Astrocyte of the cerebellum (primary cell): ENCODE results near the gene LIPC.

Source experiments
- DNase-seq: peaks from one replicate; pipeline ENCODE4 v3.0.0-alpha.2; 2011; ENCODE audit warnings: low read depth
- H3K4me3 ChIP-seq: 2 replicates; pipeline ENCODE4 v1.5.1; 2011; ENCODE audit warnings: mild to moderate bottlenecking, low read depth, low read length, moderate library complexity
- in situ Hi-C: cut with HindIII; loops from 2 replicates; pipeline ENCODE4 v1.10.0; 2017; ENCODE audit warnings: low sequenced_read_pairs
- TF ChIP-seq, protein P1 (sequence below): IDR thresholded peaks from 2 replicates; pipeline ENCODE4 v1.5.1; 2012; ENCODE audit warnings: low read length, low read depth, moderate library complexity, mild to moderate bottlenecking; ENCODE audit errors: missing control alignments

The LIPC gene

DNA sequence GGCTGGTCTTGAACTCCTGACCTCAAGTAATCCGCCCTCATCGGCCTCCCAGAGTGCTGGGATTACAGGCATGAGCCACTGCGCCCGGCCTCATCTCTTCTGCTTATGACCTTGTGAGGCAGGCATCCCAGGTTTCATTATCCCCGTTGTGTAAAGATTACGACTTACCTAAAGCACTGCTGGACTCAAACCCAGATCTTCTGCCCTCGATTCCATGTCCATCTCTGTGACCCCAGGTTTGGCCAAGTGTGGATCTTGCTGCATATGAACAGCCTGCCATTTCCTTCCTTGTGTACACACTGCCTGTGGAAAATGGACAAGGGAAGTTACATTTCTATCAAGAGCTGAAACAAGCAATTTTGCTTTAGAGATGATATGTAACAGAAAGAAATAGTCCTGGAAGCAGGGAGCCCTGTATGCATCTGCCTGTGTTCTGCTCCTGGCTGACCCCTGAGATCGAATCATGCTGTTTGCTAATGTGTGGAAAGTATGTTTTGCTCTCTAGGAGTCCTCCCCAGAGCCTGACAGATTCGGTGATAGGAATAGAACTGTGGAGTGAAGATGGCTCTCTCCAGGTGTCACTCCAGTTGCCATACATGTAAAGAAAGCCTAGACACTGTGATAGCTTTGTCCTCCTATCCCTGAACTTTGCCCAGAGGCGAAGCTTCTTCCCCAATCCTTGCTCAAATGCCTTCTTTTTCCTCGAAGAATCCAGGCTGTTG, 11.8 kb upstream of the LIPC start:
- in situ Hi-C loops: no loop called here
- TF ChIP-seq, protein P1, sequence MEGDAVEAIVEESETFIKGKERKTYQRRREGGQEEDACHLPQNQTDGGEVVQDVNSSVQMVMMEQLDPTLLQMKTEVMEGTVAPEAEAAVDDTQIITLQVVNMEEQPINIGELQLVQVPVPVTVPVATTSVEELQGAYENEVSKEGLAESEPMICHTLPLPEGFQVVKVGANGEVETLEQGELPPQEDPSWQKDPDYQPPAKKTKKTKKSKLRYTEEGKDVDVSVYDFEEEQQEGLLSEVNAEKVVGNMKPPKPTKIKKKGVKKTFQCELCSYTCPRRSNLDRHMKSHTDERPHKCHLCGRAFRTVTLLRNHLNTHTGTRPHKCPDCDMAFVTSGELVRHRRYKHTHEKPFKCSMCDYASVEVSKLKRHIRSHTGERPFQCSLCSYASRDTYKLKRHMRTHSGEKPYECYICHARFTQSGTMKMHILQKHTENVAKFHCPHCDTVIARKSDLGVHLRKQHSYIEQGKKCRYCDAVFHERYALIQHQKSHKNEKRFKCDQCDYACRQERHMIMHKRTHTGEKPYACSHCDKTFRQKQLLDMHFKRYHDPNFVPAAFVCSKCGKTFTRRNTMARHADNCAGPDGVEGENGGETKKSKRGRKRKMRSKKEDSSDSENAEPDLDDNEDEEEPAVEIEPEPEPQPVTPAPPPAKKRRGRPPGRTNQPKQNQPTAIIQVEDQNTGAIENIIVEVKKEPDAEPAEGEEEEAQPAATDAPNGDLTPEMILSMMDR: no peak
- DNase-seq: no peak
- no peak overlapping the region for H3K4me3 ChIP-seq

DNA sequence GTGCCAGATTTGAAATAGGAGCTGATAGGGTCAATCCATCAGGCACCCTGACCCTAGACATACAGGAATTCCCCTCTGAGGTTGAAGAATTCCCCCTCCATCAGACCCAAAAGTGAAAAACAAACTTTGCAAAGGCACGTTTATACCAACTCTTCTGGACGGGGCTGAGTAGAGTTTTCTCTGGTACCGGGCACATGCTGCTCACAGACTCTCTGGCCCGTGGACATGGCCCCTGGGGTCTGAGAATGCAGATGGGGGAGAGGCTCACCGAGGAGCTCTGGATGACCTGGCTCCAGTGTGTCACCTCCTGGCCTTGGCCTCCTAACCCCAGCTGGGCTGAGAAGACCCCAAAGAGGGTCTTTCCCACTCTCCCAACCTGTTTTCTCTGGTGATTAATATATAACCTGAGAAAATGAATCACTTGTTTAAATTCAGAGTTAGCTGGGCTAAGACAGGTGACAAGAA, 11.2 kb upstream of the LIPC start:
- H3K4me3 ChIP-seq: no peak overlapping the region
- no peak for DNase-seq
- TF ChIP-seq, protein P1: no peak
- in situ Hi-C loops: no loop called here

DNA sequence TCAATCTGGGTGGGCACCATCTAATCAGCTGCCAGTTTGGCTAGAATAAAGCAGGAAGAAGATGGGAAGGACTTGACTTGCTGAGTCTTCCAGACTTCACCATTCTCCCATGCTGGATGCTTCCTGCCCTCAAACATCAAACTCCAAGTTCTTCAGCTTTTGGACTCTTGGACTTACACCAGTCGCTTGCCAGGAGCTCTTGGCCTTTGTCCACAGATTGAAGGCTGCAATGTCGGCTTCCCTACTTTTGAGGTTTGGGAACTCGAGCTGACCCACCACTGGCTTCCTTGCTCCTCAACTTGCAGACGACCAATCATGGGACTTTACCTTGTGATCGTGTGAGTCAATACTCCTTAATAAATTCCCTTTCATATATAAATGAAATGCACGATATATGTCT, 8.6 kb upstream of the LIPC start:
- in situ Hi-C loops: no loop called here
- no peak overlapping the region for H3K4me3 ChIP-seq
- TF ChIP-seq, protein P1: no peak
- no peak for DNase-seq

DNA sequence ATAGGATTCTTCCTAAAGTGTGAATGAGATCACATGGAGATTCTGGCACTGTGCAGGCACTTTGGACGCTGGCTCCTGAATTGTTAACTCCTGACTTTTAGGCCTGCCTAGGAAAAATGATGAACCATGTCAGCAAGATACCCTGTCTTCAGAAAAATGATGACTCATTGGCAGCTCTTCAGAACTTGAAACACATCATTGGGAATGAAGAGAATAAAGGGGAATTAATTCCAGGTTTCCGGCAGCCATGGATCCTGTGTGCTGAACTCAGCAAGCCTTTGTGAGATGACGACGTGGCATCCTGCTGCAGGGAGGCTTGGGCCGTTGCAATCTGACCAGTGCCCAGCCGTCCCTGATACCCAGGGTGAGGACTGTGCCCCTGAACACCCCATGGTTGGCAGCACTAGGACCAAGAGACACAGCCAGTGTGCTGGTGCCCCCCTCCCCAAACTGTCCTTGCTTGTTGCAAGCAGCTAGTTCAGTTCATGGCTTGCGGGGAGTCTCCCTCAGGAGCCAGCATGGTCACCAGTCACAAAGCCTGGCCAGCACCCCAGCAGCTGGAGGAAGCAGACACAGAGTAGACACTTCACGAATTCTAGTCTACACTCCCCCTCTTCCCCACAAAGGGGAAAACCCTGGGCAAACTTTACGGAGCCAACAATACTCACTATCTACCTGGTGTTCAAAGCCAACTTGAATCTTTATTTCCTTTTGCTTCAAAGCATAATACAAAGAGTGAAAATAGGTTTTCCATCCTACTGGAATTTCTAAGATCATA, 7.8 kb upstream of the LIPC start:
- TF ChIP-seq, protein P1: no peak
- no peak overlapping the region for H3K4me3 ChIP-seq
- in situ Hi-C loops: no loop called here
- DNase-seq: no peak

DNA sequence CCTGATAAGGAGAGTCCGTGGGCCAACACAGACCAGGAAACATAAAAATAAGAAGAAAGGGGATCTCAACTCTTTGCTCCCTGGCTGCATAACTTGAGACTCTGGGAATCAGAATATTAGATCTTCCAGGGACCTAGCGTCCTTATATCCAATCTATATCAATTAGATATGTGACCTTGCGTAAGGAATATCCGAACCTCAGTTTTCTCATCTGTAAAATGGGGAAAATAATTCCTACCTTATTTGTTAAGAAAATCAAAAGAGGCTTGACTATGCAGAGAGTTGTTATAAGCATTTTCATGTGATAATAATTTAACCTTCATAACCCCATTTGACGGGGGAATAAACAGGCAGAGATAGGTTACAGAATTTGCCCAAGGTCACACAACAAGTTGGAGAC, 7.1 kb upstream of the LIPC start:
- no peak for DNase-seq
- no peak overlapping the region for H3K4me3 ChIP-seq
- in situ Hi-C loops: no loop called here
- TF ChIP-seq, protein P1: no peak

DNA sequence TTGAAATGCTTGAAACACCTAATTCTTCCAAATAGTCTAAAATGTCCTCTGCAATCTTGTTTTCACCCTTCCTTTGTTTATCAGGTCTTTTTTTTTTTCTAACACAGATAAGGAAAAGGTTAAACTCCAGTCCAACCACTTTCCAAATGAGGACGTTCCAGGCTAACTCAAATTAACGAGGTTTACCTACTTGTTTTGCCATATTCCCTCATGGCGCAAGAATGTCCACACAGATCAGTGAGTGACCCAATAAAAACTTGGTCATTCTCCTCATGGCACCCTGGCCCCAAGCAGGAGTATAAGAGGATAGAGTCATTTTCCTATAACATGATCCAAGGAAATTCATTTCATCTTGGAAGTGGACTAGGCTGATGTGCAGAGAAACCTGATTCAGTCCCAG, 6.6 kb upstream of the LIPC start:
- TF ChIP-seq, protein P1: no peak
- in situ Hi-C loops: no loop called here
- no peak for DNase-seq
- H3K4me3 ChIP-seq: no peak overlapping the region
